HUDEP-2 (cell line): Measurements from ENCODE around the gene HEPN1.

ENCODE experiments used
- DNase-seq, 76 experiments: peaks; one replicate each; lab custom pipeline; 2025; ENCODE audit not compliant: unreplicated experiment in 76 of 76; lab: John Stamatoyannopoulos, UW

The HEPN1 gene

DNA sequence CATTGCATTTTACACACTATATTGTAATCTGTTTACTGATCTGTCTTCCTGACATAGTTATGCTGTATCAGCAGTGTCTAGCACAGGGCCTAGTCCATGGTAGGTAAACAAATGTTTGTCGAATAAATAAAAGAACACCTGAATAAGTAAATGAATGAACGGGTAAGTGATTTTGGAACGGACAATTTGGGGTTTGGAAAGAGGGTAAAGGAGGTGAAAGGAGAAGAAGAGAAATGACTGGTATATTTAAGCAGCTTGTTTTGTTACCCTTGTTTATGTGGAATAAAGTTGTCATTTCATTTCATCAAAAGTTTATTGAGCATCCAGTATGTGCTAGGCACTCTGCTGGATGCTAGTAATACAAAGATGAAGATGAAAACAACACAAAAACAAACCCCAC lies at the start of gene HEPN1:
TSS of gene HEPN1 (plus strand) at position 301 of the 400 bp plus-strand sequence.
- no peak for DNase-seq

DNA sequence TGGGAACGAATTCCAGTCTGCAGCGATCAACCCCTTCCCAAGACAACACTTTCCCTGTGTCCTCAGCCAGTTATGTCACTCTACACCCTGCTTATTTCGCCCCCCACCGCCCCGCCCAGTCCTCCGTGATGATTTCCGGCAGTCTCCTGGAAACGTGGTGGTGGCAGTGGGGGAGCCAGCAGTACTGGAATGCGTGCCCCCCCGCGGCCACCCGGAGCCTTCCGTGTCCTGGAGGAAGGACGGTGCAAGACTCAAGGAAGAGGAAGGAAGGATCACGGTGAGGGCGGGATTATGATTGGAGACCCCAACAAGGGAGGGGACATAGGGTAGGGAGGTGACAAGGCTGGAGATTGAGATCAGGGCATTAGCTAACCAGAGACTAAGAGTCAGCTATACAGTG lies 49.7 kb upstream of the HEPN1 start:
- no peak for DNase-seq

DNA sequence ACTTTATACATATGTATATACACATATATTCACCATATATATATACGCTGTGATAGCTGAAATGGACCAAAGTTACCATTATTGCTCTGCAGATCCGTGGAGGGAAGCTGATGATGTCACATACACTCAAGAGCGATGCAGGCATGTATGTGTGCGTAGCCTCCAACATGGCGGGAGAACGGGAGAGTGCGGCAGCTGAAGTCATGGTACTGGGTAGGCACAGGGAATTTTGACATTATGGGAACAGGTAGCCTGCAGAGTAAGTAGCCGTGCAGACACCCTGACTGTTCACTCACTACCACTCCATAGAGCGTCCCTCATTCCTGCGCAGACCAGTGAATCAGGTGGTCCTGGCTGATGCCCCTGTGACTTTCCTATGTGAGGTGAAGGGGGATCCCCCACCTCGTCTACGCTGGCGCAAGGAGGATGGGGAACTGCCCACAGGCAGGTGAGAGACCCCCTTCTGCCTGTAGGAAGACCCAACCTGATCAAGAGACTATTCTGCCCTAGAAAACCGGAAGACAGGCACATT lies 49.1 kb upstream of the HEPN1 start:
- DNase-seq, result no peak

DNA sequence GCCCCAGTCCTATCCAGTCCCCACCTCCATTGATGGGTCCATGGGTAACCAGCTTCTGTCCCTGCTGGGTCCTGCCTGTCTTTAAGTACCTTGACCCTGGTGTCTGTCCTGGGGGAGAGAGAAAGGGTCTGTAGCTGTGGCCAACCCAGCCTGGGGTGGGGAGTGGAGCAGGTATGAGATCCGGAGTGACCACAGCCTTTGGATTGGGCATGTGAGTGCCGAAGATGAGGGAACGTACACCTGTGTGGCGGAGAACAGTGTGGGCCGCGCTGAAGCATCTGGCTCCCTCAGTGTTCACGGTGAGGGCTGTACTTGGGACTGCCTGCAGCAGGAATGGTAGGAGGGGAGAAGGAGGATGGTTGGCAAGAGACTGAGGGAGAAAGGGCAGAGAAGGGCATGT lies 48.6 kb upstream of the HEPN1 start:
- DNase-seq, result no peak

DNA sequence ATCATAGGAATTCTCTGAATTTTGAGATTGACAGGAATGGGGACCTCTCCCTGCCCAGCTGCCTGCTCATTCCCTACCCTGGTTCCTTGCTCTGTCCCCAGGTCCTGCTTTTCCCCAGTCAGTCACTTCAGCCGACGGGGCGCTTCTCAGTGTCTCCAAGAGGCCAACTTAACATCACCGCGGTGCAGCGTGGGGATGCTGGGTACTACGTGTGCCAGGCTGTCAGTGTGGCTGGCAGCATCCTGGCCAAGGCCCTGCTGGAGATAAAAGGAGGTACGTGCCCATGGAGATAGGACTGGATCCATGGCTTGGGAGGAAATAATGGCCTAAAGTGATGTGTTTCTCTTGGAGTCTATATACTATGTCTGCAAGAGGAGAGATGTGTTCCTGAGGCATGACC lies 46.8 kb upstream of the HEPN1 start:
- DNase-seq, result no peak

DNA sequence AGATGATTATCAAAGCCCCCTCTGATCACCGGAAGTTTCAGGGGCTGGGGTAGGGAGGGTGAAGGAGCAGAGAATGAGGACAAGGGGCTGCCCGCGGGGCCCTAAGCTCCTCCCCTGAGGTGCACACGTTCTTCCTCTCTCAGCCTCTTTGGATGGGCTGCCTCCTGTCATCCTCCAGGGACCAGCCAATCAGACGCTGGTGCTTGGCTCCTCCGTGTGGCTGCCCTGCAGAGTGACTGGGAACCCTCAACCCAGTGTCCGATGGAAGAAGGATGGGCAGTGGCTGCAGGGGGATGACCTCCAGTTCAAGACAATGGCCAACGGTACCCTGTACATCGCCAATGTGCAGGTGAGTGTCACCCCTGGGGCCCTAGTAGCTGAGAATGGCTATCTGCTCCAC lies 46.3 kb upstream of the HEPN1 start:
- no peak for DNase-seq

DNA sequence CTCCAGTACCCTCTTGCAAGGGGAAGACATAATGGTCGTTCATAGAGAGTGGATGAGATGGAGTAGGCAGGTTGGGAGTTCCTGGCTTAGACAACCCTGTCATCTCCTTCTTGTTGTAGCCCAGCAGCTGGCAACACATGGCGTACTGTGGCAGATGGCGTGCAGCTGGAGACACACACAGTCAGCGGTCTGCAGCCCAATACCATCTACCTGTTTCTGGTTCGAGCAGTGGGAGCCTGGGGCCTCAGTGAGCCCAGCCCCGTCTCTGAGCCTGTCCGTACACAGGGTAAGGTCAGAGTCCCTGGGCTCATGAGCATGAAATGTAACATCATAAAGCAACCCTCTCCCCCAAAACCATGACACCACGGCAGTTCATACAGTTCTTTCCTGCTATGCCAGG lies 45.1 kb upstream of the HEPN1 start:
- DNase-seq, result no peak

DNA sequence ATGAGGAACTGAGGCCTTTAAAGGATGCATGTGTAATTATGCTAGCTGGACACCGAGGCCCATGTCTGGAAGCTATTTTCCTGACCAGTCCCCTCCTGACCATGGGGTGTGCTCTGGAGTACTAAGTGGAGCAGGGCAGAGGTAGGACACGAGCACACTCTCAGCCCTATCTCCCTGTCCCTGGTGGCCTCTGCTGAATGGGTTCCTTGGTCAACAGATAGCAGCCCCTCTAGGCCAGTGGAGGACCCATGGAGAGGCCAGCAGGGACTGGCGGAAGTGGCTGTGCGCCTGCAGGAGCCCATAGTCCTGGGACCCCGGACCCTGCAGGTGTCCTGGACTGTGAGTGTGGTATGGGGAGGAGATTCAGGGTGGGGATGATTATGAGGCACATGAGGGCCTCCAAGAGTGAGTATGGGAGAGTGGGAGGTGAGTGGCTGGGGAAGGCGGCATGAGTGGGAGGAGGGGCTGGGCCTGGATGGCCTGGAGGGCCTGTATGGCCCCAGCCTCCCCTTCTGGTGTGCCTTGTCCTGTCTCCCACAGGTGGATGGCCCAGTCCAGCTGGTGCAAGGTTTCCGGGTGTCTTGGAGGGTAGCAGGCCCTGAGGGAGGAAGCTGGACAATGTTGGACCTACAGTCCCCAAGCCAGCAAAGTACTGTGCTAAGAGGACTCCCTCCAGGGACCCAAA lies 44.3 kb upstream of the HEPN1 start:
- DNase-seq, result no peak

DNA sequence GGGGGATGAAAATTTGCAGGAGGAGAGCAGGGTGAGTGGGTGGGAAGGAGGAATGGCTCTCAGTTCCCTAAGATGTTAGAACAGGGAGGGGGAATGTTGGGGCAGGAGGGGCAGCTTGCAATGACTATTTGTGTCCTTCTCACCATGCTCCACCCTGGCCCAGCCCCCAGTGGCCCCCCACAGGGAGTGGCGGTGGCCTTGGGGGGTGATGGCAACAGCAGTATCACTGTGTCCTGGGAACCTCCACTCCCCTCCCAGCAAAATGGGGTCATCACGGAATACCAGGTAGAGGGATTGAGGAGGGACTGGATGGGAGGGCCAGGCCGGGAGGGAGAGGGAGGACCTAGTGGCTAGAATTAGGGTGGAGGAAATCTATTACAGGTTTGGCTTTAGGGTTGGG lies 43.6 kb upstream of the HEPN1 start:
- no peak for DNase-seq

DNA sequence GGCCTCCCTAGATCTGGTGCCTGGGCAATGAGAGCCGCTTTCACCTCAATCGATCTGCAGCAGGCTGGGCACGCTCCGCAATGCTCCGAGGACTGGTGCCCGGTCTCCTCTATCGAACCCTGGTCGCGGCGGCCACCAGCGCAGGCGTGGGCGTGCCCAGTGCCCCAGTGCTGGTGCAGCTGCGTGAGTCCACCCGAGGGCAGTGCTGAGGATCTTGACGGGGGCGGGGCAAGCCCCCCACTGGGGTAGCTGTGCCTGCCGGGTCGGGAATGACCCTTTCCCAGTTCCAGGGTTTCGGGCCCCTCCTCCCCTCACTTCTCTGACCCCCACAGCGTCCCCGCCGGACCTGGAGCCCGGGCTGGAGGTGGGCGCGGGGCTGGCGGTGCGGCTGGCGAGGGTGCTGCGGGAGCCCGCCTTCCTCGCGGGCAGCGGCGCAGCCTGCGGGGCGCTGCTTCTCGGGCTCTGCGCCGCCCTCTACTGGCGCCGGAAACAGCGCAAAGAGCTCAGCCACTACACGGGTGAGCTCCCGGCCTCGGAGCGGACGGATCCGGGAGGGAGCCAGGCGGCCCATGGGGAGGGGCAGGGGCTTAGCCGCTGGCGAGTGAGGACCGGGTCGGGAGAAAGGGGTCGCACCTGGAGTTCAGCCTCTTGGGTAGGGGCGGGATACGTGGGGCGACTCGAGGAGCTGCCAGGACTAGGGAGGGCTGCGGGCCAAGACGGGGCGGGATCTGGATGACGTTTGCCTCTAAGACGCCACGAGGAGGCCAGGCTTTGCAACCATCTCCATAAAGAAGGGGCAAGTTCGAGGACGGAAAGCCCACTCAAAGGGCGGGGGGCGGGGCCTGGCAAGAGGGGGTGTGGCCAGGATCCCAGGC lies 42.9 kb upstream of the HEPN1 start:
- peak in 74 of 76 experiments; percentile 22 to 91 (median 75) for DNase-seq

DNA sequence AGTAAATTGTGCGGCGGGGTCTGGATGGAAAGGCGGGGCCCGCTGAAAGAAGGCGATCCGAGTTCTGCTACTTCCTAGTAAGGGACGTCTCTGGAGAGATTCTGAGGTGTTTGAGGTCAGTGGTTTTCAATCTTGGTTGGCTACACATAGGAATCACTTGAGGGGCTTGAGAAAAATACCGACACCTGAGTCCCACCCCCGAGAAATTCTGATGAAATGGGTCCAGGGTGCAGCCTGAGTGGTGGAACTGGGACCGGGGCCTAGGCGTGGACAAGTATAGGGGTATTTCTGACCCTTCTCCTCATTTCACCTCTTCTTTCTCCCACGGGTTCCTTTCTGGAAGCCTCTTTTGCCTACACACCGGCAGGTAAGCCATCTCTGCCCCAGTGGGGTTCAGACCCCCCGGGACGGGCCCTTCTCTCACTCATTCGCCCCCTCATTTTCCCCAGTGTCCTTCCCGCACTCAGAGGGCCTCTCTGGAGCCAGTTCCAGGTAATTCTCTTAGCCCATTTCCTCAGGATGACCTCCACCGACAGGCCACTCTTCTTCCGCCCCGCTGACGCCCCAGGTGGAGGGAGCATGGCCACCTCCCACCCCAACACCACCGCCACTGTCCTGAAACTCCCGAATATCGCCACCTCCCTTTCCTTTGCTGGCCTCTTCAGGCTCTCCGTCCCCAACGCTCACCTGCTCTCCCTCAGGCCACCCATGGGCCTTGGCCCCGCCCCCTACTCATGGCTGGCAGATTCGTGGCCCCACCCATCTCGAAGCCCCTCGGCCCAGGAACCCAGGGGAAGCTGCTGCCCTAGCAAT lies 42.0 kb upstream of the HEPN1 start:
- no peak for DNase-seq

DNA sequence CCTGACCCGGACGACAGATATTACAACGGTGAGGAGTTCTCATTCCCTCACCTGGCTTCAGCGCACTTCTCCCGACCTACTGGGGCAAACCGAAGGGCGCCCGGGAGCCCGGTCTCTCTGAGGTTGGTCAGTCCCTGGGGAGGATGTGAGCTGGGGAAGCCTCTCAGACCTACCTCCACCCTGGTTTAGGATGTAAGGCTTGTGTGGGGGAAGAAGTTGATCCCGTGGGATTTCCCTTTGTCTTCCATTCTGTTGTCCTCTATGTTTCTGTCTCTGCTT lies 41.5 kb upstream of the HEPN1 start:
- DNase-seq, result no peak

DNA sequence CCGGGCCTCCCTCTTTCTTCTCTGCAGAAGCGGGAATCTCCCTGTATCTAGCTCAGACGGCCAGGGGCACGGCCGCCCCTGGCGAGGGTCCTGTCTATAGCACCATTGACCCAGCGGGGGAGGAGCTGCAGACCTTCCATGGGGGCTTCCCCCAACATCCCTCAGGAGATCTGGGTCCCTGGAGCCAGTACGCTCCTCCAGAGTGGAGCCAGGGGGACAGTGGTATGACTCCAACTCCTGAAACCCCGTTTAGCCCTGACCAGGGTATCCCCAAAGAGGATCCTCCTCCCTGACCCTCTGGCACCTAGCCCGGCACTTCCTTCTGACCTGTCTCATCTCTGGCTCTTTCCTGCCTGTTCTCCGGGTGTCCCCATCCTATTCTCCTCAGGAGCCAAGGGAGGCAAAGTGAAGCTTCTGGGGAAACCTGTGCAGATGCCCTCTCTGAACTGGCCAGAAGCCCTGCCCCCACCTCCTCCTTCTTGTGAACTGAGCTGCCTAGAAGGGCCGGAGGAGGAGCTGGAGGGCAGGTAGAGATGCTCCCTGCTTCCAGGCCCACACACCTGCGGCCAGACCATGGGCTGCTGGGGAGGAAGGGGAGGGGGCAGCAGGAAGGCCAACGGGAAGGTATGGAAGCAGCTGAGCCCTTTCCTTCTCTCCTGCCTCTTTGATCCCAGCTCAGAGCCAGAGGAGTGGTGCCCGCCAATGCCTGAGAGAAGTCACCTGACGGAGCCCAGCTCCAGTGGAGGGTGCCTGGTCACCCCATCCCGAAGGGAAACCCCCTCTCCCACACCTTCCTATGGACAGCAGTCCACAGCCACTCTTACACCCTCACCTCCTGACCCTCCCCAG lies 40.9 kb upstream of the HEPN1 start:
- no peak for DNase-seq

DNA sequence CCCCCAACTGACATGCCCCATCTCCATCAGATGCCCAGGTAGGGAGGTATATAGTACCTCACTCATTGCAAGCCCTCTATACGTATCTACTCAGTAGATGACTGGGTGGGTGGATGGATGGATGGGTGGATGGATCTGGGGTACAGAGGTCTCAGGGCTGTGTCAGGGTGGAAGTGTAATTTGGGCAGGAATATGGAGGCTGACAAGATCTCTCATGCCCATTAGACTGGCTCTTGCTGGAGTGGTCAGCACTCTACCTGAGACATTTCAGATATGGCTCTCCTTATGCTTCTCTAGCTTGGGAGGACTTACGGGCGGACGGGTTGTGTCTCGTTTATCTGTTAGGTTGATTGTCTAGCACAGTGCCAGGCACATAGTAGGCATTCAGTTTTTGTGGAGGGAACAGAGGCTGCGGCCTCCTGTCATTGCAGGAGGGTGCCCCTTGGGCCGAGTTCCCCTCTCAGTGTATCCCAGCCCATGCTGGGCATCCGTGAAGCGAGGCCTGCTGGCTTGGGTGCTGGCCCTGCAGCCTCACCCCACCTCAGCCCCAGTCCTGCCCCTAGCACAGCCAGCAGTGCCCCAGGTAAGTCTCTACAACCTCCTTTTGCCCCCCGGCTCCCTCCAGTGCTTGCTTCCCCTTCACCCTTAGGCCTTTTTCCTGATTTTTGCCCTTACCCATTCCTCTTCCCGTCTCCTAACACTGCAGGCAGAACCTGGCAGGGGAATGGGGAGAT lies 40.1 kb upstream of the HEPN1 start:
- DNase-seq, result no peak

DNA sequence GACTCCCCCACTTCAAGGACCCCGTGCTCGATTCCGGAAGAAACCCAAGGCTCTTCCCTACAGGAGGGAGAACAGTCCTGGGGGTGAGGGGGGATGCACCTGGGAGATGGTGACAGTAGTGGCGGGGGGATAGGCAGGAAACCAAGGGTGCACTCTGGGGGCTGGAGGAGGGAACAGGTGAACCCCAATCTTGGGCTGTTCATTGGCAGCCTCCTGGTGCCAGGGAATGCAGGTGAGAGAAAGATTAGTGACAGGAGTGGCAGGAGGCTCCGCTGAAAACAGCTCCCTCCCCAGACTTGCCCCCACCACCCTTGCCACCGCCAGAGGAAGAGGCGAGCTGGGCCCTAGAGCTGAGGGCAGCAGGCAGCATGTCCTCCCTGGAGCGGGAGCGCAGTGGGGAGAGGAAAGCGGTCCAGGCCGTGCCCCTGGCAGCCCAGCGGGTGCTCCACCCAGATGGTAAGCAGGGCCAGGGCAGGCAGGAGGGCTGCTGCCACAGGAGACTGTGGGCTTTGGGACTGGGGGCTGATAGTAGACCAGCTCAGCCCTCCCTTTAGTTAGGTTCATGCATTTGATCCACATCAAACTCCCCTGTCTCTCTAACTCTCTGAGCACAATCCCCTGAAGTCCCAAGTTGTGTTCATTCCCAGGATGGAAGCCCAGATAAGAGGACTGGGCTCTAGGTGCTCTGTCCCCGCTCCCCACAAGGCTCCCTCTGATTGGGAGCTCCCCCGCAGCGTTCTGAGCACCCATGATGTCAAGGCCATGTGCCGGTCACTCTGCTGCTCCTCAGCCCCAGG lies 39.4 kb upstream of the HEPN1 start:
- DNase-seq, result no peak

DNA sequence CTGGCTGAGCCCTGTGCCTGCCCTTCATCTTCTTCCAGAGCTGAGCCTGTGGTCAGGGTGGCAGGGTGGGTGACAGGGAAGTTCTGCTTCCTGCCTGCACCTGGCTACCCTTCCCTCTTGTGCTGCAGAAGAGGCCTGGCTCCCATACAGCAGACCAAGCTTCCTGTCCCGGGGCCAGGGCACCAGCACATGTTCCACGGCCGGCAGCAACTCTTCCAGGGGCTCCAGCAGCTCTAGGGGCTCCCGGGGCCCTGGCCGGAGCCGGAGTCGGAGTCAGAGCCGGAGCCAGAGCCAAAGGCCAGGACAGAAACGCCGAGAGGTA lies 38.8 kb upstream of the HEPN1 start:
- DNase-seq, result no peak

DNA sequence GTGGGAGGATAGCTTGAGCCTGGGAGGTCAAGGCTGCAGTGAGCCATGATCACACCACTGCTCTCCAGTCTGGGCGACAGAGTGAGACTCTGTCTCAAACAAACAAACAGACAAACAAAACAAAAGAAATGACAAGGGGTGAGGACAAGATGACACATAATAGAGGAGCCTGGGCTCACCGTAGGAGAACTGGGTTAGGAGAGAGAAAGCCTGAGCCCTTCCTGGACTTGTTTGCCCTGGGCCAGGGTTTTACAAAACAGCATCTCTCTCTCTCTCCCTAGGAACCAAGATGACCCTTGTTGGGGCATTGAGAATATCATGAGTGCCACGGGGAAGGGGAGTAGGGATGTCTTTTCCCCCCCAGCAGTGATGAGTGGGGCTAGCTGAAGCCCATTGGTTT lies 38.1 kb upstream of the HEPN1 start:
- DNase-seq, result no peak

DNA sequence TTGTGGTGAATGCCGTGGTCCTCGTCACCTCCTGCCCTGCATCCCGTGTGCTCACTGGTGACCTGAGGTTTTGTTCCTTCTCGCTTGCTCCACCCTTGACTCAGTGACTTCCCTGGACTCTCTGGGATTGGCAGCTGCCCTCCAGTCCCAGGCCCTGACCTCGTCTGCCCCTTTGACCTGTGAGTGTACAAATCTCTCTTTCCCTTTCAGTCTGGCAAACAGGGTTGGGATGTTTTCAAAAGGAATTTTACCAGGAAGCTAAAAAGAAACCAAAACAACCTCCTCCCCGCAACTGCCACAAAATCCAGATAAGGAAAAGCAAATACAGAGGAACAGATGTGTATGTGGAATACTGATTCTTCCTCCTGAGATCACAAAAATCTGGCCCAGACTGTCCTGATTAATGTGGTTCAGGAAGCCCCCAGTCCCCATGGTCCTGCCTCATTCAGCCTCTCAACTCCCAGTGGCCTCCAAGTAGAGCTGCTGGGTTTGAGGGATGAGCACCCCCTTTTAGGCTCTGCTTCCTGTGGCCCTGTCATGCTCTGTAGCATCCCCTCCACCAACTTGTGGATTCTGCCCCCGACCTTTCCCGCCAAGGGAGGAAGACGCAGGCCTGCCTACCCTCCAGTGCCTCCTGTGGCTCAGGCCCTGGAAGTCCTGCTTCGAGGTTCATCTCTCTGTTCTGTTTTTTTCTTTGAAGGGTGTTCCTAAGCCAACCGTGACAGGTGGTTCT lies 36.5 kb upstream of the HEPN1 start:
- DNase-seq, result no peak

DNA sequence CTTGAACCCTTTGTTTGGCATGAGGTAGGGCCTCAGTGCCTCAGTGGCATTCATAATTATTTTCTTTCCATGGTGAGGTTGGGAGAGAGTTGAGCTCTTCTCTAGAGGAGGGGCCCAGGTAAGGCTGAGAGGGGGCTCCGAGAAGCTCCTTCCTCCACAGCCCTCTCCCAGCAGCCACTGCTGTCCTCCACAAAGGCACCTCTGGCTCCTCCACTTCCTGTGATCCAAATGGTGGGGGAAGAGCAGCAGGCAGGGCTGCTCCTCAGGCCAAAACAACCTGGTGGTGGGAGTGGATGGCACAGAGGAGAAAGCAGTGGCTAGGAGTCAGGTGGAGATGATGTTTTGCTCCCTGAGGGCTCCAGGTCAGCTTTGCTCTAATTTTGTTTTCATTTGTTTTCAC lies 34.7 kb upstream of the HEPN1 start:
- DNase-seq, result no peak
